Measurements from ENCODE around the gene TMEM179. TPM values are rescaled to one million over a fixed set of nuclear protein-coding genes. Genes with fewer than 3 reads are reported as not detected.
"Not testable (repeated sequence)": the region's sequence is repeated elsewhere in the genome, so short reads cannot be mapped to it uniquely, and the experiment has no call there.

The TMEM179 gene
- total RNA-seq, 1 donor = not detected

DNA sequence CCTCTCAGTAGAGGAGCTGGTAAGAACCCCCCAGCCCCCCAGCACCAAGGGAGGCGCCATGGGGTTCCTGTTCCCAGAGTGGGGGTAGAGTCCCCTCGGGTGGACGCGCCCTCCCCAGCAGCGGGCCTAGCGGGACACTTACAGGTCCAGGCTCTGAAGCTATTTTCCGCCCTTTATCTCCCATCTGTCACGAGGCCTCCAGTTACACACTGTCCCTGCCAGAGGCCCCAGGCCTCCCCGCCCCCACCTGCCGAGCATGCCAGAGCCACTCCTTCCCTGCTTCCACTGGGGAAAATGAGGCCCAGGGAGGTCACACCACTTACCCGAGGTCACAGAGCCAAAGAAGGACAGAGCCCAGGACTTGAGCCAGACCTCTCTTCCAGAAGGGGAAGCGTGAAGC is 21.9 kb downstream of the TMEM179 start:
- TF ChIP-seq, protein P1, sequence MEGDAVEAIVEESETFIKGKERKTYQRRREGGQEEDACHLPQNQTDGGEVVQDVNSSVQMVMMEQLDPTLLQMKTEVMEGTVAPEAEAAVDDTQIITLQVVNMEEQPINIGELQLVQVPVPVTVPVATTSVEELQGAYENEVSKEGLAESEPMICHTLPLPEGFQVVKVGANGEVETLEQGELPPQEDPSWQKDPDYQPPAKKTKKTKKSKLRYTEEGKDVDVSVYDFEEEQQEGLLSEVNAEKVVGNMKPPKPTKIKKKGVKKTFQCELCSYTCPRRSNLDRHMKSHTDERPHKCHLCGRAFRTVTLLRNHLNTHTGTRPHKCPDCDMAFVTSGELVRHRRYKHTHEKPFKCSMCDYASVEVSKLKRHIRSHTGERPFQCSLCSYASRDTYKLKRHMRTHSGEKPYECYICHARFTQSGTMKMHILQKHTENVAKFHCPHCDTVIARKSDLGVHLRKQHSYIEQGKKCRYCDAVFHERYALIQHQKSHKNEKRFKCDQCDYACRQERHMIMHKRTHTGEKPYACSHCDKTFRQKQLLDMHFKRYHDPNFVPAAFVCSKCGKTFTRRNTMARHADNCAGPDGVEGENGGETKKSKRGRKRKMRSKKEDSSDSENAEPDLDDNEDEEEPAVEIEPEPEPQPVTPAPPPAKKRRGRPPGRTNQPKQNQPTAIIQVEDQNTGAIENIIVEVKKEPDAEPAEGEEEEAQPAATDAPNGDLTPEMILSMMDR (IDR thresholded peaks at IDR 0.05; ENCODE audit: insufficient read depth, low read depth, low read length) = no peak
- no peak overlapping the region for H3K4me3 ChIP-seq (ENCODE audit: low read depth, low read length)
- no peak for DNase-seq (ENCODE audit: low read depth)

DNA sequence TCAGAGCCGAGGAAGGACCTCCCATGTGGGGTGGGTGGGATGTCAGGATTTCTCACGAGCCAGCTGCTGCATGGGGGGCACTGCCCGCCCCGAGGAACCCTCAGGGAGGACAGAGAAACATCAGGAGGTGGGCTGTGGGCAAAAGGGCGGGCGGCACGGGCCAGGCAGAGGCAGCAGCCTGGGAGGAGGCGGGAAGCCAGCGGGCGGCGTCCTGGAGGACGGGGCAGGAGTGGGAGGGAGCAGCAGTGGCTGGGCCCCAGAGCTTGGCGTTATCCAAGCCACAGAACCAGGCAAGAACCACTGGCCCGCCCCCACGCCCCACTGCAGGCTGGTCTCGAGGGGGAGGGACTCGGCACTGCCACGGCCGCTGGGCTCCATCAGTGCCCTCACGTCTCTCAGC is 22.6 kb downstream of the TMEM179 start:
- no peak for DNase-seq (ENCODE audit: low read depth)
- TF ChIP-seq, protein P1 (IDR thresholded peaks at IDR 0.05; ENCODE audit: insufficient read depth, low read depth, low read length) = no peak
- no peak overlapping the region for H3K4me3 ChIP-seq (ENCODE audit: low read depth, low read length)

DNA sequence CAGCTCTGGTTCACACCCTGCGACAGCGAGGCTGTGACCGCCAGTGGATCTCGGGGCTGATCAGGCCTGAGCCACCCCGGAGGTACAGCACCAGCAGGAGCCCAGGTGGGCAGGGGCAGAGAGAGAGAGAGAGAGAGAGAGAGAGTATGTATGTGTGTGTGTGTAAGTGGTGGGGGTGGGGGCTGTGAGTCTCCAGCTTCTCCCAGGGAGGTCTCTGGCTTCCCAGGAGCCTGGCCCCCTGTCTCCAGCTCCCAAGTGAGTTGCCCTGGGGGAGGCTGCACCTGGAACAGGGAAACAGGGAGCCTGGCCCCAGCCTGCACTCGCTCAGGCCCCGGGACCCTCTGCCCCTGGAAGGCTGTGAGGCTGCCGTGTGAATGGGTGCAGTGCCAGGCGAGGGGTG is 23.1 kb downstream of the TMEM179 start:
- no peak overlapping the region for H3K4me3 ChIP-seq (ENCODE audit: low read depth, low read length)
- DNase-seq (ENCODE audit: low read depth) = no peak
- TF ChIP-seq, protein P1 (IDR thresholded peaks at IDR 0.05; ENCODE audit: insufficient read depth, low read depth, low read length) = no peak

DNA sequence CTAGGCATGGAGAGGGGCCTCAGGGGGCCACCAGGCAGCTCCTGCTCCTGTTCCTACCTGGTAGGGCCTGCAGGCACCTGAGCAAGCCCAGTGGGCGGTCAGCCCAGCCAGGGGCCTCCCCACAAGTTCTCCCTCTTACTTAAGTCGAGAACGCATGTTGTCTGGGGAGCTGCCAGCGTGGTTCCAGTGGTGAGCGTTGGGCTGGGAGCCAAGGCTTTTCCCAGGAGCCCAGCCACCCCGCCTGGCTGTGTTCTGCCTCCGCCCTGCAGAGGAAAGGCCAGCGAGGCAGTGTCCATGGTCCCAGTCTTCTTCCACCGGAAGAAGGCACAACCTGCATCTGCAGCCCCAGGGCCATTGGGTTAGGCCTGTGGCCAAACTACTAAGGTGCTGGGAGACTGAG is 23.6 kb downstream of the TMEM179 start:
- no peak overlapping the region for H3K4me3 ChIP-seq (ENCODE audit: low read depth, low read length)
- TF ChIP-seq, protein P1 (IDR thresholded peaks at IDR 0.05; ENCODE audit: insufficient read depth, low read depth, low read length) = no peak
- peak; percentile 9 for DNase-seq (ENCODE audit: low read depth)

DNA sequence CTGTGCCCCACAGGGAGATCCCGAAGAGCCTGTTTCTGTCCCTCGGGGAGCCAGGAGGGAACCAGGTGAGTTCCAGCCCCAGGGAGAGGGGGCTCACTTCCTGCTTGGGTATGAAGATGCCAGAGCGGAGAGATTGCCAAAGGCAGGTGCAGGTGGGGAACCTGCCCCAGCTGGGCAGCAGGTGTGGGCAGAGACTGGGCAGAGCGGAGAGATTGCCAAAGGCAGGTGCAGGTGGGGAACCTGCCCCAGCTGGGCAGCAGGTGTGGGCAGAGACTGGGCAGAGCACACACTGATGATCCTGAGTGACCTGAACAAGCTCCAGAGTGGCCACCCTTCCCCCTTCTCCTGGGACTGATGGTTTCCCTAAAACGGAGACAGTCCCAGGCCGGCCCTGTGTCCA is 24.6 kb downstream of the TMEM179 start:
- not testable (repeated sequence) for H3K4me3 ChIP-seq (ENCODE audit: low read depth, low read length); DNase-seq (ENCODE audit: low read depth)

DNA sequence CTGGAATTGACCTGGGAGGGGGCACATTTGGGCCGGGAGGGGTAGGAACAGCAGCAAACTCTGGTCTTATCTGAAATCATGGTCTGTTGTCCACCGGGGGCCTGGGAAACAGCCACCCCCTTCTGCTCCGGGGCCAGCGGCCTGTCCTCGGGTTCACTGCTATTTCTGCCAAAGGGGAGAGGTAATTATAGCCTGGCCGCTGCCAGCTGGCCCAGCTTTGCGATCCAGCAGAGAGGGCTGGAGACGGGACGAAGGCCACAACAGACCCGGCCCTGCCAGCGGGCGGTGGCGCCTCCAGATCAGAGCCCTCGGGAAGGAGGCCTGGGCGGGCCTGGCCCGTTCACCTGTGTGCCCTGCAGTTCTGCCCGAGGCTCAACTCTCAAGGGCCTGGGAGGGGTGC is 25.1 kb downstream of the TMEM179 start, which contains the start of gene C14orf180:
Gene C14orf180 (plus strand): TSS at position 258 of the 400 bp plus-strand sequence. CDS start 6,667 bp downstream, outside the sequence.
- TF ChIP-seq, protein P1 (IDR thresholded peaks at IDR 0.05; ENCODE audit: insufficient read depth, low read depth, low read length) = no peak
- DNase-seq (ENCODE audit: low read depth) = no peak
- no peak within 1 kb of the TSS for H3K4me3 ChIP-seq (ENCODE audit: low read depth, low read length)

DNA sequence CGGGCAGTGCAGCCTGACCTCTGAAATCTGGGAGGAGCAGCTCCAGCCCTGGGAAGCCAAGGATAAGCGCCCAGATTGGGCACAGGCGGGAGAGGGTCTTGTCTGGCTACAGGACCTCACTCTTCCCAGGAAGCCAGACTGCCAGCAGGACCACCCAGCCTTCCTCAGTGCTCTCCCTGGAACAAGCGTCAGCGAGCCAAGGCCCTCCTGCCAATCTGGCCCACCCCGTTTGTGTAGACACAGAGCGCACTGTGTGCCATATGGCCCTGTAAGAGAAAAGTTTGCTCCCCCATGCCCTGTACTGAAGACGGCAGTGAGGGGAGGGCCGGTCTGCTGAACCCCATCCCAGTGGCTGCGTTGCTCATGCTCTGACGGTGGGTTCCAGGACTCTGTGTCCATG is 26.3 kb downstream of the TMEM179 start:
- DNase-seq (ENCODE audit: low read depth) = no peak
- TF ChIP-seq, protein P1 (IDR thresholded peaks at IDR 0.05; ENCODE audit: insufficient read depth, low read depth, low read length) = no peak
- H3K4me3 ChIP-seq (ENCODE audit: low read depth, low read length) = no peak overlapping the region
